HG02588 (cell line): ENCODE measurements around the gene FAR1.
"Not testable (repeated sequence)": the region's sequence is repeated elsewhere in the genome, so short reads cannot be mapped to it uniquely, and the experiment has no call there.

ENCODE experiments used
- ATAC-seq: cut with Tn5 transposase; IDR thresholded peaks from one replicate; pipeline ENCODE4 v1.9.1; 2021; ENCODE audit warnings: mild to moderate bottlenecking, moderate library complexity; ENCODE audit not compliant: unreplicated experiment

Gene FAR1

DNA sequence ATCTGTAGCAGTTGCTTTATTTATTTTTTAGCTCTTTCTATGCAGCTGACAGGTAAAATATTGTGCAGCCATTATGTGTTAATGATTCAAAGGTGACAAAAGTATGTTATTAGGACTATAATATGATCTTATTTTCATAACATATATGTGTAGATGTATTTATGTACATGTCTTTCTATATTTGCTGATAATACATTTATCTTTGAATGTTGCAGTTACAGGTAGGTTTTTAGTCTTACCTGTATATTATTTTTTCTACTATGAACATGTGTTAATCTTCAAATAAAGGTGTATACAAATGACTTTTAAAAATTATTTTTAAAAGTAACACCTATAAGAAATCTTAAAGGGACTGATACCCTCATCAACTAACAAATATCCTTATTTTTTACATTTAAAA is 33.6 kb downstream of the FAR1 start:
- no peak for ATAC-seq

DNA sequence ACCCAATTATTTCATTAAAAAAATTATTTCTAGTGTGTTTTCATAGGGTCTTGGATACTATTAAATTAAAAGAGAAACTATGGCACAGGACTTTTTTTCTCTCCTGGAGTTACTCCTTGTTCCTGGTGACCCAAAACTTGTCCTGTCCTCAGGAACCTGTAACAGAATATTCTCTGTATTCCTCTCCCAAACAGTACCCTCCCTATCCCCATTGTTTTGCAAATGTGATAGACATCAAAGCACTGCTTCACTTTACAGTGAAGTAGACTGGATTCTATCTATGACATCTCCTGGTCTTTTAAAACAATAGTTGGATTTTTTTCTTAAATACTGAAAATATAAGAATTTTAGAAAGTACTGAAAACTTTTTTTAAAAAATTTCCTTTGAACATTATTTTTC is 37.2 kb downstream of the FAR1 start:
- no peak for ATAC-seq

DNA sequence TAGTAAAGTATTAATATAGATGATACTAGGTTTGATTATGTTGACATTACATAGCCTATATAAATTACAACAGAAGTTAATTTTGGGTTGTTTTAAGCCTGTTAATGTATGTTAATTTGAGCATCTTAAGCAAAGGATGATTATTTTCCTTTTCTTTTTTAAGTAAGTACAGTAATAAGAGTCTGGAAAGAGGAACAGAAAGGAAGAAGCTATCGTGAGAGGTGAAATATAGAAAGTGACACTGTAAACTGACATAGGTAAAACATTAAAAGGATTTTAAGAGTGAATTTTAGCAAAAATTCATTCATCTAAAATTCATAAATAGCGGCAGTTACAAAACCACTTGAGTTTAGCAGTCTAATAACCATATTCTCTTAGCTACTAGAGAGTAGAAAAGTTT is 45.5 kb downstream of the FAR1 start:
- no peak for ATAC-seq

DNA sequence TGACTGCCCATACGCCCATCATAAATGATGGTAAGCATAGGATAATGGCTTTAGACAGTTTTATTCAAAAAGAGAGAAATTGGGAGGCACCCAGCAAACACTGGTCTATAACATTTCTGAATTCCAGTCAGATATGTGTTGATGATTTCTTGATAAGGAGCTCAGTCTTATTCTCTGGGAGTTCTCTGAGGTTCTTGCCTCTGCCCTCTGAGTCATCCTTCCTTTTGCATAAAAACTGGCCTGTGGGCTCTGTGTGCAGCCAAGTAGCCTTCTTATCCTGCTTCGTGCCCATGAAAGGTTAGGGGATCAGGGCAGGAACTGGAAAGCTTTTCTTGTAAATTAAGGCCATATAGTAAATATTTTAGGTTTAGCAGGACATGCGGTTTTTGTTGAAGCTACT is 48.9 kb downstream of the FAR1 start:
- ATAC-seq: no peak

DNA sequence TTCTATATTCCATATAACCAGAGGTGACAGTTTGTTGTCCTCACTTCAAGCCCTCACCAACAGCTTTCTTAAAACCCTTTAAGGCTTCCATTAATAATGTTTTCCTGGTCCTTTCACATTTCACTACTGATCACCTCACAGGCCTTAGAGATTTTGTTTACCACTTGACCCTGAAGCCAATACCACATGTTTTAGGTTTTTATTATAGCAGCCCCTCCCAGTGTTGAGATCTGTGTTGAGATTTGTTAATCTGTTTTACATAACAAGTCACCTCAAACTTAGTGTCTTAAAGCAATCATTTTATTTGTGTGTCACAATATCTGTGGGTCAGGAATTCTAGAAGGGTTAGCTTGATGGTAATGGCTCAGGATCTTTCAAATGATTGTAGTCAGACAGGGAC is 49.9 kb downstream of the FAR1 start:
- ATAC-seq: no peak

DNA sequence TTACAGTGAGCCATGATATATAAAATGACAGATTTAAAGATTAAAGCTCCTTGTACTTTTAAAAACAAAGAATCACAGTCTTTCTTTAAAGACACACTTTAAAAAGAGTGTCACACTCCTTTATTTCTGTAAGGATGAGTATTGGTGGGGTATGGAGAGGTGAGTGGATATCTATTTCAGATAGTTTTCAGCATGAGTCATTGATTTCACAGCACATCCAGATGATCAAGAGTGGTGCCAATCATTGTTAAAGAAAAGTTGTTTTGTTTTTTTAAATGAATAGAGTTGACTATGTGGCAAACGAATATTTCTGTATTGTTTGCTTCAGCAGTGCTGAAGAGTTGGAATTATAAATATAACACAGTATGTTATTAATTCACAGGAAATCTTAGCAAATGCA is 52.5 kb downstream of the FAR1 start:
- ATAC-seq: no peak

DNA sequence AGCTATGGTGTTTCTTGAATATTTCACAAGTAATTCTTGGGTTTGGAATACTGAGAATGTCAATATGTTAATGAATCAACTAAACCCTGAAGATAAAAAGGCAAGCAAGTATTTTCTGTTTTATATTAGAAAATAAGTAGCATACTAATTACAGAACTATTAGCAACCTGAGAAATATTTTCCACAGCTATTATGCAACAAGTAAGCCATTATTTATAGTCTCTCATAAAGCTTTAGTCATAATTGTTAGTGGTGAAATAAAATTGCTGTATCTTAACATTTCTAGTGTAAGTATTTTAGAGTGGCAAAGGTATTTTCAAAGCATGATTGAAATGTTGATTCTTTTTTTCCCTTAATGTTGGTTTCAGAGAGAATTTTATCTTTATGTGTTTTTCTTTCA is 53.3 kb downstream of the FAR1 start:
- no peak for ATAC-seq

DNA sequence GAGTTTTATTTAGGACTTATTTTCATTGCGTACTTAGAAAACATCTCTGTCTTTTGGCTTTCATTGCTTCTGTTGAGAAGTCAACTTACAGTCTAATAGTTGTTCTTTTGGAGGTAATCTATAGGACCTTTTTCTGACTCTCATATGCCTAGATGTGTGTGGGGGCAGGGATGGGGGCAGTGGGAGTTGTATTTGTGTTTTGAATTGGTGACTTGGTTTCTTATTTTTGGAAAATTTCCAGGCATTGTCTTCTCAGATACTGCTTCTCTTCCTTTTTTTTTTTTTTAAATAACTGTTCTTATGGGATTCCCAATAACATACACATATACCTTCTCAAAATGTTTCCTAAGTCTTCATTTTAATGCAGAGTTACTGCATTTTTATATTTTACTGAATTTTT is 58.0 kb downstream of the FAR1 start:
- ATAC-seq: no peak

DNA sequence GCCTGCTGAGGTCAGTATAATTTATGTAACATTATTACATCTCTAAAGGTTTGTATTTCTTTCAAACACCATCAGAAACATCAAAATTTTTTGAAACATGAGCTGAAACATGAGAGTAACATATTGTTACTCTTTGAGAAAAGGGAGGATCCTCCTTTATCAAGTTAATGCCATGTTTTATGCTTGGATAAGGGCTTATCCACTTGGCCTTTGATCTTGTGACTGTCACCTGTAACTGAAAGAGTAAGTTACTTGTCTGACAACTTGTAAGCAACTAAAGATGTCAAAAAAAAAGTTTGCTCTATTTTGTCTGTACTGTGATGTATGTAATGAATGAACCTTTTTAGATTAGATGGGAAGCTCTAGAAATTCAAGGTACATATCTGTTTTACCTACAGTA is 59.6 kb downstream of the FAR1 start:
- no peak for ATAC-seq

DNA sequence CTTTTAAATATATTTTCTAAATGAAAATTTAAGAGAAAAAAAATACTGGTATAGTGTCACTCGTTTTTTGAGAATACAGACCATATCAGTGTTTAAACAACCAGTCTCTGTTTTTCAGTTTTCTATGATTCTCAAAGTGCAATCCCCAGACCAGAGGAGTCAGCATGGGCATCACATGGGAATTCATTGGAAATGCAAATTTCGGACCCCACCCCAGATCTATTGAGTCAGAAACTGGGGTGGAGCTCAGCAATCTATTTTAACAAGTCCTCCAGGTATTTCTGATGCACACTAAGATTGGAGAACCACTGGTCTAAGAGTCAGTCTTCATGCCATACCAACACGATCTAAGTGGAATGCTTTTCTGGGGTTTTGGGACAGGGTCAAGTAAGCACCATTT is 66.1 kb downstream of the FAR1 start:
- no peak for ATAC-seq

DNA sequence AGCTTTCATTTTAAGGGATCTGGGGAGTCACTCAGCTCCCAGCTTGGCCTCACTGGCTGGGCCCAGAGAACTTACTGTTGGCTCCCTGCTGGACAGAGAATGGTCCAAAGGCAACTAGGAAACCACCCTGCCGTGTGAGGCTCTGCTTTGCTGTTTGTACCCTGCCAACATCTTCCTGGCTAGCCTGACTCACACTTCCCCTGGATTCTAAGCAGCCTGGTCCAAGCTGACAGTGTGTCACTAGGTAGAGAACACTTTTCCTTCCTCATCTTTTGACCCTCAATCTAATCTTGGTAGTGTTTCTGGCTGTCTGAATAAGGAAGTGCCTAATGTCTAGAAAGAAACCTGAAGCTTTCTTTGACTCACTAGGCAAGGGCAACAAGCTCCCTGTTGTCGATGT is 76.7 kb downstream of the FAR1 start:
- ATAC-seq: no peak

DNA sequence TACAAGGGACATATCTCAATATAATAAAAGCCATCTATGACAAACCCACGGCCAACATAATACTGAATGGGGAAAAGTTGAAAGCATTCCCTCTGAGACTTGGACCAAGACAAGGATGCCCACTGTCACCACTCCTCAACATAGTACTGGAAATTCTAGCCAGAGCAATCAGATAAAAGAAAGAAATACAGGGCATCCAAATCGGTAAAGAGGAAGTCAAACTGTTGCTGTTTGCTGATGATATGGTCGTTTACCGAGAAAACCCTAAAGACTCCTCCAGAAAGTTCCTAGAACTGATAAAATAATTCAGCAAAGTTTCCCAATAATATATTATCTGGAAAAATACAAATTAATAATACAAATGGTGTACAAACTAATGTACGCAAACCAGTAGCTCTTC is 84.8 kb downstream of the FAR1 start:
- not testable (repeated sequence) for ATAC-seq

DNA sequence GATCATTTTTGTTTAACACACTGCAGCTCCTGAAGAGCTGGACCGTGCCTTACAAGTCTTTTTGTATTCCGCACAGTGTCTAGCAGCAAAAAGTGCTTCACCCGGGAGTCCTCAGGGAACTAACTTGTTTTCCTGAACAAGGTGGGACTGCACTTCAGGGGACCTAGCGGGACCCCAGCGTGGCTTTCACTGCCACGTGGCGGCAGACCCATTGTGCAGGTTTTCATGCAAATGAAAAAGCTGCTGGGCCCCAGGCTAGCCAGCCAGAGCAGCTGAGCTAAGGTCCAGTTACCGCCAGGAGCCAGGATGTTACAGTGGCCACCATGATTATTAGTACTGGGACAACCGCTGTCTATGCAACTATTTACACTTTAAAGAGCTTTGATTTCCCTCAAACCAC is 90.6 kb downstream of the FAR1 start:
- no peak for ATAC-seq

DNA sequence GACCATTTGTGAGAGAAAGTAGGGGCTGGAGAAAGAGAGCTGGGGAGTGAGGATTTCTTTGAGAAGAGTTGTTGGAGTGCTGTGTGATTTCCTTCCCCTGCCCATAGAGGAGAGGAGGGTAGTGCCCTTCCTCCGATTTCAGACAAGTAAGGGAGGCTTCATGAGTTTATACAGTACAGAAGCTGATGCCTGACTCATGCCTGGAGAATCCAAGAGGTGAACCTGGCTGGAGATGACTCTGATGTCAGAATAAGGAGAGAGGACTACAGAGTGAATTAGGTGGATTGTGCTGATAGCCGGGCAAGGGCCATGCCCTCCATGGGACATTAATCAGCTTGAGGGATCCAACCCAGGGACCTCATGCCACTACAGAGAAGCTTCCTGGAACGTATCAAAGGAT is 91.6 kb downstream of the FAR1 start:
- ATAC-seq: no peak

DNA sequence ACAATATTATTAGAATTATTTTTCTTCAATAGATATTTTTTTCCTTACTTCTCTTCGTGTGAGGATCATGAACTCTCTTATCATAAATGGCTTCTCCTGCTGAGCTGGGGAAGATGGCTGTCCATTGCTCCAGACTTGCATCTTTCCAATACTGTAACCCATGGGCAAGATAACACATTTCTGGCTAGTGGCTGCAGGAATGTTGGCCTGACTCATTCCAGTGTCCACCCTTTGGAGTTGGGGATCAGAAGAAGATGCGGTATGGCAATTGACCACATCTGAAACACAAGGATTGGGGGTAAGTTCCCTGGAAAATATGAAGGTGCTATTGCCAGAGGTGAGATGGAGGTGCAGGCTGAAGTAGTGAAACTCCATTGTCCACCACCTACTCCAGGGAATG is 92.8 kb downstream of the FAR1 start:
- no peak for ATAC-seq

DNA sequence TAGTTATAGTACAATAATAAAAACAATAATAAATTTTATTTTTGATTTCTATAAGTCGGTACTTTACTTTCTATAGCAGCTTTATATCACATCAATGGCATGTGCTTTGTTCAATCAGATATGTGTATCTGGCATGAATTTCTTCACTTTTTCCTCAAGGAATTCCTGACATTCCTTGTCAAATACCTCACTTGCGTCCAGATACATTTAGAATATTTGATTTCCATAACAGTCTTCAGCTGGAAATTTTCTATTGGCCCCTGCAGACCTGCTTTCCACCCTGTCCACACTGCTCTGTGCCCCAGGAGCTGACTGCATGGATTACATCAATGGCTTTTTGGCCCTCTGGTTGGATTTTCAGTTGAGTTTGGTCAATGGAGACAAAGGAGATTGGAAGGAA is 93.2 kb downstream of the FAR1 start:
- no peak for ATAC-seq

DNA sequence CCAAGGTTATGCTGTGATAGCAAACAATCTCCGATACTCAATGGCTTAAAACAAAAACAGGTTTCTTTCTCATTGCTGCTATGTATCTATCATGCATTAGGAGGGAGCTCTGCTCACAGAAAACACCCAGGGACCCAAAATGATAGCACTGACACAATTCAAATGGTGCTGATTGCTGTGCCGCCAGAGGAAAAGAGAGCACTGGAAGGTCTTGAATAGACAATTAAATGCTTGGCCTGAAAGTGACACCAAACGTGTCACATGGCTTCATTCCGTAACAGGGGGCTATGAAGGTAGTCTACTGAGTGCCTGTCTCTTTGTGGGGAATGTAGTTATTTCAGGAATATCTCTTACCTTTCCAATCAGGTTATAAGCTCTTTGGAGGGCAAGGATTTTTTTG is 94.2 kb downstream of the FAR1 start:
- no peak for ATAC-seq

DNA sequence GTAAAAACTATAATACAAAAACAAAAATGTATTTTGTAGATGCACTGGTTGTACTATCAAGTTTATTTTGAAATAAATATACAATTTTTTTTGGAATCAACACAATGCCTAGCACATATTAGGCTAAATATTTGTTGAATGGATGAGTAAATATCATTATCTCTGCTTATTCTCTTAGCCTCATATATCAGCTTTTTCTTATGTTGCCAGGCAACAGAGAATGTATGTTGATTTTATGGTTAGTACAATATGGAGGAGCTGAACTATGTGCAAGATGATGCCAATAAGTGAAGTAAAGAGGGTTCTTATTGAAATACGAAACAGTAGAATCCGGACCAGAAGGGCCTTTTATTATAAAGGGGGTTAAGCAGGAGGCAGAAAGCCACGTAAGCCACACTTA is 94.9 kb downstream of the FAR1 start:
- ATAC-seq: no peak

DNA sequence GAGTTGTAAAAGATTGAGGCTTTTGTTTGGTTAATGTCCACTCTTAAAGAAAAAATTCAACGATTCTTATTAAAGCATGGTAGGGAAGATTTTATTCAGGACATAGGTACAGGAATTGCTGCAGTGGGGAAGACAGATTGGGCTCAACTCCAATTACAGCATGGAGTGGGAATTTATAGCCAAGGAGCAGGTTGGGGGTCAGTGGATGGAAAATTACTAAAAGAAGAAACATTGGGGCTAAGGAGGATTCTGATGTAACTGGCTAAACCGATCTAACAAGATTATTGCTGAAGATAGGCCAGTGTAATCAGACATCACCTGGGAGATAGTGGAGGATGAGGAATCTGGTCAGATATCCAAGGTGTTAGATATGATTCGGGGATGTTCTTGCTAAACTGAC is 97.4 kb downstream of the FAR1 start:
- no peak for ATAC-seq

DNA sequence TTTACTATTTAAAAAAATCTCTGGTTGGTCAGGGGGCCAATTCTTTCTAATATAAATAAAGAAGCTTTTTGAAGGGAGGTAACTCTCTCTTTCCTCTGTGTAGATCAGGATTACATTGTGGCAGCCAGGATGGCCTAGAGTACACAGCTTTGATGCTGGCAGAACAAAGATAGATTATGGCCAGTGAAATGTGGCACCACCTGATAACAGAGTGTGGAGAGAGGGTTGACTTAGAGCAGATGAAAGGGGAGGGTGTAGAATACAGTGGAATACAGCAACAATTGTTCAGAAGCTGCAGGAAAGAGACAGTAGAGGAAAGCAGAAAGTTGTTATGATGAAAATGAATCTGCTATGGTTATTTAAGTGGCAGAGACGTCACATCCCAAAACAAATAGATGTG is 99.0 kb downstream of the FAR1 start:
- no peak for ATAC-seq

DNA sequence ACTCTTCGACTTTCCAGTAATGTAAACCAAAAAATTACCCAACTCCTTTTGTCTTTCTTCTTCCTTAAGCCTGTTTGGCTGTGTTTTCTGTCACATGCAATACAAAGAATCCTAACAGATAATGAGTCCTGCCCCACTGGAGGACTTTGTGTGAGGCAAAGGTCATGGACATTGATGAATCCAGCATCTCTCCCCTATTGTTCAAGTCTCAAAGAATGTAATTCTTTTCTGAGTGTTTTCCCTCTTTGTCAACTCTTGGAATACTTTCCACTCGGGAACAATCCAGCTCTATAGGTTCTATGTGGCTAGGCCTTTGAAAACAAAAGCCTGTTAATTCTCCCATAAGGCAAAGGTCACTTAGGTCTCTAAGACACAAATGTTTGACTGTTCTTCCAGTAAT is 100.7 kb downstream of the FAR1 start:
- ATAC-seq: no peak

DNA sequence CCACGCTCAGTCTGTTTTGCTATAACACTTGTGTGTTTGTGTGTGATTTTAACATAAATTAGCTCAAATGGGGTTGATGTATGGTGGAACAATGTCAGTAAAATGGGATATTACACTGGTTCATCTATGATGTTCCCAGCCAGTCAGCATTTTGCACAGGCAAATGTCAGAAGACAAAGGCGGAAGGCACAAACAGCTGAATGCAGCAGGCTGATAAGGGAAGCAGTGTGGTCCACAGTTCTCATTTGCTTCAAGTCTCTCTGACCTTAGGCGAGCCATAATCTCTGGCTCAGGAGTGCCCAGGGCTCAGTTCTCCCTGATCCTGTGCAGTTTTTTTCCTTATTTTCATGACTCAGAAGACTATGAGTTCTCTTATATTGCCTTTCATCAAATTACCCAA is 102.7 kb downstream of the FAR1 start:
- no peak for ATAC-seq

DNA sequence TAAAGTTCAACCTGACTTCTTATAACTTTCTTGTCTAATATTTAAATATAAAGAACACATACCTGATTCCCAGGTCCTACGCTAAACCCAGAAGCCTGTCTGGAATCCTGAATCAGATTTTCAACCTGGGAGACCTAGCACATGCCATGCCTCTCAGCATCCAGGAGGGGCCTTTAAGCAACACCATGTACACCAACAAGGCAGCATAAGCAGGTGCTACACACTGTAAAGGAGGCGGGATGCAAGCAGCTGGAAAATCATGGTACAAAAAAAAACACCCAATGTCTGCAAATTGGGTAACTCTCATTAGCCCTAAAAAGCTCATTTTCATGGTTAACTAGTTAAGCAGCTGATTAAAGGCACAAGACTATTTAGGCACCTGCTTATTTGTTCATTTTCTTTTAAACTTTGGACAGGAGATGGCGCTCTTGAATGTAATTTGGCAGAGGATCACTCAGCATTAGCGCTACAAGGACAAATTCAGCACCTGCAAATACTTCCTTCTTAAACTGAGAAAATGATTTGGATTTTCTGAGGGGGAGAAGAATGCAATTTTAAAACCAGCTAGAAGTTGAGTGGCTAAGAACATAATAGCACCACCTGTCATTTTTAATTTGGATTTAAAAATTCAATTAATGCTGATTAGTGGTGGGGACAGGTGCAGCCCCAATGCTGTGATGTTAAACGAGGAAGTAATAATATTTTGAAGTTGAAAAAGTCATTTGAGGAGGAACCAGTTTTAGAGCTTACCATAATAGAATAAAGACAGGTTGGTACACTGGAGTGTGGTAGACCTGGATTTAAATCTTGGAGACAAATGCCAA is 104.0 kb downstream of the FAR1 start:
- no peak for ATAC-seq
